GM19099 (cell line): ENCODE data around the gene ZNF793.

Source experiments
- POLR2A ChIP-seq: IDR thresholded peaks from 3 replicates; pipeline ENCODE4 v1.6.1; 2011; ENCODE audit warnings: low read depth; ENCODE audit not compliant: insufficient read length; ENCODE audit errors: extremely low read depth

Gene ZNF793

GRCh38 chr19:37519890-37520289, 13.2 kb downstream of the ZNF793 start:
- TF ChIP-seq POLR2A = no peak

- TF ChIP-seq POLR2A = no peak
Measured at GRCh38 chr19:37537391-37537947, 30.7 kb downstream of the ZNF793 start.

- TF ChIP-seq POLR2A = peak; percentile 26
Measured at GRCh38 chr19:37551129-37551993, 44.6 kb downstream of the ZNF793 start.

GRCh38 chr19:37563518-37563917, 56.8 kb downstream of the ZNF793 start:
- no peak for TF ChIP-seq POLR2A

DNA sequence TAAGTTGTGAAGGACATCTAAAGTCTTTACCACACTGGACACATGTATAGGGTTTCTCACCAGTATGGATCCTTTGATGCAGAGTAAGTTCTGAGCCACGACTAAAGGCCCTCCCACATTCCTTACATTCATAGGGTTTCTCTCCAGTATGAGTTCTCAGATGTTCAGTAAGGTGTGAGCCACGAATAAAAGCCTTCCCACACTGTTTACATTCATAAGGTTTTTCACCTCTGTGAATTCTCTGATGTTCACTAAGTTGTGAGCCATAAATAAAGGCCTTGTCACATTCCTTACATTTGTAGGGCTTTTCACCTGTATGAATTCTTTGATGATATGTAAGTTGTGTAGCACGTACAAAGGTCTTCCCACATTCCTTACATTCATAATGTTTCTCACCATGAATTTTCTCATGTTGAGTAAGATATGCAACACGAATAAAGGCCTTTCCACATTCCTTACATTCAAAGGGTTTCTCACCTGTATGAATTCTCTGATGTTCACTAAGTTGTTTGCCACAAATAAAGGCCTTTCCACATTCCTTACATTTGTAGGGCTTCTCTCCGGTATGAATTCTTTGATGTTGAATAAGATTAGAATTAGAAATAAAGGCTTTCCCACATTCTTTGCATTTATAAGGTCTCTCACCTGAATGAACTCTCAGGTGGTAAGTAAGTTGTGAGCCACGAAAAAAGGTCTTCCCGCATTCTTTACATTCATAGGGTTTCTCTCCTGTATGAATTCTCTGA, 58.1 kb downstream of the ZNF793 start:
- no peak for TF ChIP-seq POLR2A

GRCh38 chr19:37565370-37565669, 58.6 kb downstream of the ZNF793 start:
- no peak for TF ChIP-seq POLR2A

DNA sequence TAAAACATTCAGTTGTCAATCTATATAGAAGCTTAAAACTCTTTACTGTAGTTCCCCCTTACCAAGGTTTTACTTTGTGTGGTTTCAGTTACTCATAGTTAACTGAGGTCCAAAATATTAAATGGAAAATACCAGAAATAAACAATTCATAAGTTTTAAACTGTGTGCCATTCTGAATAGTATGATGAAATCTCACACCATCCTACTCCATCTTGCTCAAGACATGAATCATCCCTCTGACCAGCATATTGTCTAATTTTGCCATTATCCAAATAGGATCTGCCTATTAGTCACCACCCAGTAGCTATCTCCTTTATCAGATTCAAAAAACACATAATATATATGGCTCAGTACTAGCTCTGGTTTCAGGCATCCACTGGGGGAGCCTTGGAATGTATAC, 65.5 kb downstream of the ZNF793 start:
- no peak for TF ChIP-seq POLR2A

DNA sequence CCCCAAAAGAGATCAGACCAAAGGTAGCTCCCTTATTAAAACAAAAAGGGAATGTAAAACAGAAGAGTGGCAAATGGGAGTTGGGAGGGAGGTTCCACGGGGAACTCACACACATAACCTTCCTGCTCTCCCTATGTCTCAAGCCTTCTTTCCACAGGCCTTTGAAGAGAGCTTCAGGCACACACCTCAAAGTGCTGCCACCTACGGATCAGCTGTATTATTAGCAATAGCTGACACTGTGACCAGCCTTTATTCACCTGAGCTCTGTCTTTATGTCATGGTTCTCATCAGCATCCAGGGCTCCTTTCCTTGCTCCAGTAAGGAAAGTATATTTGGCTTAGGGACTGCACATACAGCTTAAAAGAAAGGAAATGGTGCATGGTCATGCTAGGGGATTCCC, 76.6 kb downstream of the ZNF793 start:
- TF ChIP-seq POLR2A = no peak
